Muscle layer of duodenum (tissue), 2 donors: Measurements from ENCODE around the gene EIF5A.
"Not testable (repeated sequence)": the region's sequence is repeated elsewhere in the genome, so short reads cannot be mapped to it uniquely, and the experiment has no call there.

ENCODE experiments used
- H3K27ac ChIP-seq: one replicate; pipeline ENCODE4 v1.7.0; 2013; ENCODE audit warnings: mild to moderate bottlenecking, low read length
- H3K27me3 ChIP-seq: one replicate; pipeline ENCODE4 v1.7.0; 2013; ENCODE audit warnings: low read depth, mild to moderate bottlenecking, control low read depth, low read length
- H3K36me3 ChIP-seq, 2 donors: one replicate each; pipeline ENCODE4 v1.7.0; 2013; ENCODE audit warnings: low read length in 2 of 2, control low read depth in 1 of 2, mild to moderate bottlenecking in 1 of 2; ENCODE audit not compliant: insufficient read depth in 2 of 2, control insufficient read depth in 1 of 2
- H3K4me1 ChIP-seq, 2 donors: one replicate each; pipeline ENCODE4 v1.7.0; 2013; ENCODE audit warnings: low read length in 2 of 2, mild to moderate bottlenecking in 2 of 2, control low read depth in 1 of 2, moderate library complexity in 1 of 2; ENCODE audit not compliant: insufficient read depth in 2 of 2, control insufficient read depth in 1 of 2
- H3K4me3 ChIP-seq, 2 donors: one replicate each; pipeline ENCODE4 v1.7.0; 2013; ENCODE audit warnings: low read length in 2 of 2, low read depth in 1 of 2, mild to moderate bottlenecking in 1 of 2
- H3K9me3 ChIP-seq, 2 donors: one replicate each; pipeline ENCODE4 v1.7.0; 2013; ENCODE audit warnings: low read length in 2 of 2, control low read depth in 1 of 2, mild to moderate bottlenecking in 1 of 2; ENCODE audit not compliant: control insufficient read depth in 1 of 2
- donor health status: healthy.

Gene EIF5A

DNA sequence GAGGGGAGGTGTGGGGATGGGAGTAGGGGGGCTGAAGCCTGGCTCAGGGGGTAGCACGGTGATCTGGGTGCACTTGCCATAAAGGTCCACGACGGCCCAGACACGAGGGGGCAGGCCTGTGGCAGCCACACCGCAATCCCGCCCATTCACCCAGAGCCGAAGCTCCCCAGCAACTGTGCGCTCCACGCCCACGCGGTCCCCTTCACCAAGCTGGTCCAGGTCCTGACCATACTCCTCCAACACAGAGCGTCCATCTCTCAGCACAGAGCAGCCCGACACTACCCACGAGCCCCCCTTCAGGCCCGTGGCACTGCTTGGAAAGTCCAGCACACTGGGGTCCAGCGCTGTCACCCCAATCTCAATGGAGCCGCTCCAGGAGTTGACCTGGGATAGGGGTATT, 20.1 kb downstream of the EIF5A start:
- Histone ChIP-seq H3K4me3 (no peak overlapping the region), H3K36me3 (peaks cover 27 to 41% of the 10 kb centered on the region in 2 donors), H3K4me1 (peaks cover 8 to 20% of the 10 kb centered on the region in 2 donors), H3K27me3 (no peaks in the 10 kb centered on the region), H3K9me3 (no peaks in the 10 kb centered on the region), H3K27ac (no peak overlapping the region)

DNA sequence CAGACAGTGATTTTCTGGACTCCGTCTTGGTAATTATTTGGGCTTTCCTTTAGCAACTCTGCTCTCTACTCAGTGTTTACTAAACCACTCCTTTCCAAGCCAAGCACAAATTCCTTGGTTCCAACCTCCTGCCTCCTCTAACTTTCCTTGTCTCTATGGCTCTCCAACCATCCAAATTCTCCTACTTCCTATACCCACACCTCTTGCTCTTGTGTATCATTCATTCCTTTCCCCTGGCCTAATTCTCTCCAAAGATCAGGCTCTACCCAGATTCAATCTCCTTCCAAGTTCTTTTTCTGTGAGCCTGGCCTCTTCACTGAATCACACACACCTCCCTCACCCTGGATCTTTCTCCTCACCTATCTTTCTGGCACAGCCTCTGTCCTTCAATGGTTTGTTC, 20.6 kb downstream of the EIF5A start:
- H3K27ac ChIP-seq: peak overlapping the region; percentile 94
- H3K4me3 ChIP-seq: peak overlapping the region; percentile 26 to 88
- no peaks in the 10 kb centered on the region for H3K27me3 ChIP-seq
- H3K36me3 ChIP-seq: peaks cover 22 to 36% of the 10 kb centered on the region in 2 donors
- no peaks in the 10 kb centered on the region for H3K9me3 ChIP-seq
- peaks cover 8 to 20% of the 10 kb centered on the region in 2 donors for H3K4me1 ChIP-seq

DNA sequence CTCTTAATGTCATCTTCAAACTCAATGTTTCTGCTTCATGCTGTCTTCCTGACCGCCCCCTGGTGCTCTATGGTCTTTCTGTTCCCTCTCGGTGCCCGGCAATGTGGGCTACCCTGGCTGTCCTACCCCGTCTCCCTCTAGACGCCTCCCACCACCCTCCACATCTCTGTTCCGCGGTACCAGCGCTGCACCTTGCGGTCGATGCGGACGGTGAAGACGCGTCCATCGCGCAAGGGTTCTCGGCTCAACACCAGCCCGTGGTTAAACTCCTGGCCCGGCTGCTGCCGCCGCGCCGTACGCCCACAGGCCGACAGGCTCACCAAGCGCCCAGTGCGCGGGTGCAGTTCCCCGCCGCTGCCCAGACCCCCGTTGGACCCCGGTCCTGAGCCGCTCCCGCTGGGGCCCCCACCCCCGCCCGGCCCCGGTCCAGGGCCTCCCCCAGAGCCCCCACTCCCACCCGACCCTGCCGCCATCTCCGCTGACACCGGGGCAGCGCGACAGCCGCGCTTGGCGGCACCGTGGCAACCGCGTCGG, 21.5 kb downstream of the EIF5A start, which contains the start of gene NEURL4:
Gene NEURL4, minus strand, starts transcription at position 496 of the 534 bp plus-strand sequence. Its CDS starts 23 bp downstream, at position 473.
- H3K9me3 ChIP-seq: no peaks in the 10 kb centered on the region
- peak within 1 kb of the TSS; percentile 88 to 94 for H3K4me3 ChIP-seq
- H3K4me1 ChIP-seq: peaks cover 8 to 20% of the 10 kb centered on the region in 2 donors
- H3K27ac ChIP-seq: peak within 1 kb of the TSS; percentile 94
- peaks cover 15 to 27% of the 10 kb centered on the region in 2 donors for H3K36me3 ChIP-seq
- no peaks in the 10 kb centered on the region for H3K27me3 ChIP-seq

DNA sequence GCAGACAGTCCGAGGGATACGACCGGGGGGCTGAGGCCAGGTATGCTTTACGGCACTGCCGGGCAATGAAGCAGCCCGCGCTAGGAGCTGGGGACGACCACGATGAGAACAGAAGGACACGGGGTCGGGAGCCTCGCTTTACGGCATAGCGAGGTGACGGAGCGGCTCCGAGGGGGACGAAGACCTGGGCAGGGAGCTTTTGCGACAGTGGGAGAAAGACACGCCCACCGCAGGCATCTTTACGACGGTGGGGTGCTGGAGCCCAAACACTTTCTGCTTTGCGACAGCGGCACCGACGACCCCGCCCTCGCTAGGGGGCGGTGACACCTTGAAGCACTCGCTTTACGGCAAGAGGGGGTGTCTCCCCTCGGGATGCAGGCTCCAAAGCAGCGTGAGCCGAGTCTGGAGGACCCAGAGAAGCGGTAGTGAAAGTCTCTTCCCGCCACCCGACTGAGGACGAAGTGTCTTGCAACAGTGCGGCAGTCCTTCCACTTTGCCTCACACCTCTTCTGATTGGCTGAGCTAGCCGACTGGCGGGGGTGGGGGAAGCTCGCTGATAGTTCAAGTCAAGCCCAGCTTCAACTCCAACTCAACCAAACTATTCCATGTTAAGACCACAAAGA, 22.1 kb downstream of the EIF5A start:
- H3K27me3 ChIP-seq: no peaks in the 10 kb centered on the region
- H3K27ac ChIP-seq: peak overlapping the region; percentile 94
- no peaks in the 10 kb centered on the region for H3K9me3 ChIP-seq
- peak overlapping the region; percentile 88 to 93 for H3K4me3 ChIP-seq
- H3K36me3 ChIP-seq: peaks cover 13 to 21% of the 10 kb centered on the region in 2 donors
- peaks cover 8 to 20% of the 10 kb centered on the region in 2 donors for H3K4me1 ChIP-seq

DNA sequence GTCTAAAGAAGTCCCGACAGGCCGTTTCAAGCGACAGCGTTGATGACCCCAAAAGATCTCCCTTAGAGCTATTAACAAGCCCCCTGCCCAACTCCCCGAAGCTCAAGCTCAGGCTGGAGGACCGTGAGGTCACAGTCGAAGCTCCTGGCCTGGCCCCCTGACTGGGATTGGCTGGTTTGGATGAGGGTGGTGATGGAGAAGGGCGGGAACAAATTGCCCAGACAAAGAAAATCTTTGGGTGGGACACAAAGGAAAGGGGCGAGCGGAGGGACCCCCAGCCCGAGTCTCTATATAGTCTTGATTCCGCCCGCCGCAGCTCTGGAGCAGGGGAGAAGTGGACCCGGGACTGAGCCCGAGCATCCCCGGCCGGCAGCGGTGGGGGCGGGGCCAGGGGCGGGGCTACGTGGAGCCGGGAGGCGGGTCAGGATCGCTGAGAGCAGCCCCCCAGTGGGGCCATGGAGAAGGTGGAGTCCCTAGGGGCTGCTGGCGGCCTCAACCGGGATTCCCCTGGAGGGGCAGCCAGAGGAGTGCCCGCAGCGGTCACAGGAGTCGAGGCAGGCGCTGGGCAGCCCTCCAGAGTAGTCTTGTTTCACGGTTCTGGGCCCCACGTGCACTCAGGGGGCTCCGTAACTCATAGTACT, 22.7 kb downstream of the EIF5A start:
- peaks cover 10 to 16% of the 10 kb centered on the region in 2 donors for H3K36me3 ChIP-seq
- peak overlapping the region; percentile 88 to 93 for H3K4me3 ChIP-seq
- peaks cover 8 to 20% of the 10 kb centered on the region in 2 donors for H3K4me1 ChIP-seq
- H3K9me3 ChIP-seq: no peaks in the 10 kb centered on the region
- H3K27ac ChIP-seq: peak overlapping the region; percentile 94
- H3K27me3 ChIP-seq: no peaks in the 10 kb centered on the region

DNA sequence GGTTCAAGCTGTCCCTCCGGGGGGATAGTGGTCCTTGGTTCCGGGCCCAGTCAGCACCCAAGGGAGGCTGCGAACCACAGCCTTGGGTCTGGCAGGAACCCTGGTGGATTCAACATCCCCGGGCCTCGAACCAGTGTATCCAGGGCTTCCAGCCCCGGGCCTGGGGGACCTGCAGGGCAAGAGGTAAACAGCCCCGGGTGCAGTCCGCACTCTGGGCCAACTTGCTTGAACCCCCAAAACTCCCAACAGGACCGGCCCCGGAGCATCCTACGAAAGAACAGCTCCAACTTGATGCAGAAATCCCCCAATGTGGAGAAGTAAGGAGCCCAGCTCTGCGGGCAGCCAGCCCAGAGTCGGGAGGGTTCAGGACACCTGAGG, 23.2 kb downstream of the EIF5A start:
- H3K27me3 ChIP-seq: no peaks in the 10 kb centered on the region
- H3K27ac ChIP-seq: no peak overlapping the region
- H3K9me3 ChIP-seq: no peaks in the 10 kb centered on the region
- H3K36me3 ChIP-seq: peaks cover 9 to 10% of the 10 kb centered on the region in 2 donors
- peak overlapping the region; percentile 88 to 93 for H3K4me3 ChIP-seq
- H3K4me1 ChIP-seq: peaks cover 8 to 20% of the 10 kb centered on the region in 2 donors

DNA sequence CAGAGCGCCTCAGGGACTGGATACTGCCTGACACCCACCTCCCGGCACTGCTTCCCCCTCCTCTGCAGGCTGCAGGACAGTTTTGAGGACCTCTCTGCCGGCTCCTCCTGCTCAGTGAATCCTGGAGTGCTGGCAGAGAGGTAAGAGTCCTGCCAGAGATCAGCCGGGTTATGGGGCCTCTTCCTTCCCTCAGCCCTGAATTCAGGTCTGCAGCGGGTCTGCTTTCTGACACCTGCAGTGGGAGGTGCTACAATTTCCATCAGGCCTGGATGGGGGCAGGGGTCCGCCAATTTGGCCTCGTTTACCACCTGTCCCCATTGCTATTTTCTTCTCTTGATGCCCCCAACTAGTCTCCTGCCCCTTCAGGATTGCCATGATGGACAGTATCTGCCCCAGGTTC, 24.7 kb downstream of the EIF5A start:
- H3K4me1 ChIP-seq: peaks cover 8 to 20% of the 10 kb centered on the region in 2 donors
- no peak overlapping the region for H3K27ac ChIP-seq
- H3K36me3 ChIP-seq: no peaks in the 10 kb centered on the region
- H3K27me3 ChIP-seq: no peaks in the 10 kb centered on the region
- no peaks in the 10 kb centered on the region for H3K9me3 ChIP-seq
- no peak overlapping the region for H3K4me3 ChIP-seq

DNA sequence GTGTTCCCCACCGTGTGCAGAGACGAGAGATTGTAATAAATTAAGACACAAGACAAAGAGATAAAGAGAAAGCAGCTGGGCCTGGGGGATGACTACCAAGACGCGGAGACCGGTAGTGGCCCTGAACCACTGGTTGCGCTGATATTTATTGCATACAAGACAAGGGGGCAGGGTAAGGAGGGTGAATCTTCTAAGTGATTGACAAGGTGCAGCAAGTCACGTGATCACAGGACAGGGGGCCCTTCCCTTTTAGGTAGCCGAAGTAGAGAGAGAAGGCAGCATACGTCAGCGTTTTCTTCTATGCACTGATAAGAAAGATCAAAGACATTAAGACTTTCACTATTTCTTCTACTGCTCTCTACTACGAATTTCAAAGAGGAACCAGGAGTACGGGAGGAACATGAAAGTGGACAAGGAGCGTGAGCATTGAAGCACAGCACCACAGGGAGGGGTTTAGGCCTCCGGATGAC, 25.2 kb downstream of the EIF5A start:
- not testable (repeated sequence) for H3K27me3 ChIP-seq, H3K4me3 ChIP-seq, H3K36me3 ChIP-seq, H3K27ac ChIP-seq, H3K9me3 ChIP-seq
- peaks cover 8 to 20% of the 10 kb centered on the region in 2 donors for H3K4me1 ChIP-seq

DNA sequence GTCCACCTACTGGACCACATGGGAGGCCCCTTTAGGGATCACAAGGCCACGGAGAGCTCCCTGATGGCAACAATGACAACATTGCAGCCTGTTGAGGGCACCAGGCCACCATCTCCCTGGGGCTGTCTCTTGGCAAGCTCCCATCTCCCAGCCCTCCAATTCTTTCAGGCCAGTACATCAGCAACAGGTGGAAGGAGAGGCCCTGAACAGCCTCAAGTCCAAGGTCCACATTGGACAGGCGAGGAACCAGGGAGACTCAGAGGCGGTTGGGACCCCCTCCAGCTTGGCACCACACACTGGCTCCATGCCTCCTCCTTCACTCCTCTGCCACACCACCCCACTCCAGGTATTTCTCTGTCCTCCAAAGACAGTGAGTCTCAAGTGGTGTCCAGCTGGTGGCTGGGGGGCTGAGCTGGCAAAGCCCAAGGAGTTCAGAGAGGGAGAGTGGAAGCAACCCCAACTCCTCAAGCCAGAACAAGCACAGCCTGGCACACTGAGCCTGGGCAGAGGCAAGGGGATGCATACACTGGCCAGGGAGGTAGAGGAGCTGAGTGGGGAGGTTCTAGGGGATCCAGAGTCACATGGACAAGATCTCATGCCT, 27.6 kb downstream of the EIF5A start:
- H3K9me3 ChIP-seq: no peaks in the 10 kb centered on the region
- H3K4me1 ChIP-seq: peaks cover 0 to 7% of the 10 kb centered on the region in 2 donors
- H3K27me3 ChIP-seq: peaks cover 2% of the 10 kb centered on the region
- H3K36me3 ChIP-seq: no peaks in the 10 kb centered on the region
- no peak overlapping the region for H3K4me3 ChIP-seq
- no peak overlapping the region for H3K27ac ChIP-seq

DNA sequence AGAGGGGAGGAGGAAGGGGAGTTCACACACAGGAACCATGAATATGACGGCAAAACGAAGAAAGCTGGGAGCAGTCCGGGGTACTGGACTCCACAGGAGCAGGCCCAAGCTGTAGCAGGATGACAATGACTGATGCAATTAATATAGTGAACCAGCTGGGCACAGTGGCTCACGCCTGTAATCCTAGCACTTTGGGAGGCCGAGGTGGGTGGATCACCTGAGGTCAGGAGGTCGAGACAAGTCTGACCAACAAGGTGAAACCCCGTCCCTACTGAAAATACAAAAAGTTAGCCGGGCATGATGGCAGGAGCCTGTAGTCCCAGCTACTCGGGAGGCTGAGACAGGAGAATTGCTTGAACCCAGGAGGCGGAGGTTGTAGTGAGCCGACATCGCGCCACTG, 28.3 kb downstream of the EIF5A start:
- not testable (repeated sequence) for H3K4me3 ChIP-seq, H3K9me3 ChIP-seq, H3K27ac ChIP-seq, H3K4me1 ChIP-seq, H3K27me3 ChIP-seq, H3K36me3 ChIP-seq
